Measurements from ENCODE around the gene TMEM50B. TPM values are rescaled to one million over a fixed set of nuclear protein-coding genes. Genes with fewer than 3 reads are reported as not detected.

The TMEM50B gene
- total and polyA plus RNA-seq, 2 experiments from 2014 or later, result 25.1 to 26.1 TPM

- H3K9me3 Mint-ChIP-seq, result no peaks in the 10 kb centered on the region
- TF ChIP-seq CTCF (conservative IDR thresholded peaks at IDR 0.05; ENCODE audit: low read depth in 2 of 2) (no peak), JUNB (IDR thresholded peaks at IDR 0.05; ENCODE audit: unreplicated experiment) (no peak), STAT1 (IDR thresholded peaks at IDR 0.05; ENCODE audit: unreplicated experiment) (no peak), POLR2AphosphoS5 (IDR thresholded peaks at IDR 0.05; ENCODE audit: low read depth) (no peak), NANOG (IDR thresholded peaks at IDR 0.05; ENCODE audit: borderline replicate concordance) (no peak), REST (IDR thresholded peaks at IDR 0.05; ENCODE audit: unreplicated experiment) (no peak), ETS1 (IDR thresholded peaks at IDR 0.05) (no peak), EZH2phosphoT487 (IDR thresholded peaks at IDR 0.05; ENCODE audit: unreplicated experiment) (no peak), ZNF114 (CRISPR knock-in tag; IDR thresholded peaks at IDR 0.05) (no peak), ZNF331 (CRISPR knock-in tag; IDR thresholded peaks at IDR 0.05; ENCODE audit: low read depth) (no peak), CREB1 (CRISPR knock-in tag; IDR thresholded peaks at IDR 0.05; ENCODE audit: low read depth) (no peak), EZH2 (IDR thresholded peaks at IDR 0.05; ENCODE audit: low read depth, unreplicated experiment) (no peak), ZNF462 (CRISPR knock-in tag; IDR thresholded peaks at IDR 0.05) (no peak)
- ATAC-seq (no peak), DNase-seq (ENCODE audit: low spot score) (no peak)
- H3K79me2 ChIP-seq (replicated peaks; ENCODE audit: insufficient read depth), result peaks cover 23% of the 10 kb centered on the region
- no peak overlapping the region for H3K27ac ChIP-seq (ENCODE audit: low read depth)
- peaks cover 7% of the 10 kb centered on the region; the same call in 1 of the 3 replicates for H3K36me3 Mint-ChIP-seq (ENCODE audit: low read depth)
- H3K4me1 Mint-ChIP-seq, result peaks cover 11% of the 10 kb centered on the region
- peaks cover 5% of the 10 kb centered on the region; the same call in 1 of the 2 replicates for H3K27me3 ChIP-seq (ENCODE audit: insufficient read depth)
- no peak overlapping the region for H3K4me2 ChIP-seq
- no peak overlapping the region for H3K4me3 ChIP-seq
- H3K9me2 ChIP-seq (ENCODE audit: insufficient read depth), result no peaks in the 10 kb centered on the region
- H3F3A ChIP-seq (replicated peaks; ENCODE audit: low read depth), result peaks cover 13% of the 10 kb centered on the region; the same call in 1 of the 2 replicates
- H3K4me1 ChIP-seq (ENCODE audit: insufficient read depth), result peaks cover 4% of the 10 kb centered on the region; the same call in 1 of the 2 replicates
- peaks cover 17% of the 10 kb centered on the region for H3K27me3 Mint-ChIP-seq (ENCODE audit: insufficient read depth, low read depth, poor library complexity)
- no peaks in the 10 kb centered on the region for H3K36me3 ChIP-seq (ENCODE audit: insufficient read depth)
- peaks cover 9% of the 10 kb centered on the region for H4K20me1 ChIP-seq (replicated peaks; ENCODE audit: insufficient read depth)
- peak overlapping the region; percentile 93; the same call in 1 of the 2 replicates for H2AFZ ChIP-seq
- no peak overlapping the region for H3K4me3 Mint-ChIP-seq
- H3K27ac Mint-ChIP-seq, result no peak overlapping the region
Measured at GRCh38 chr21:33401630-33401992, 78.2 kb downstream of the TMEM50B start.

Data from GM23338 (cell line).